Measurements from ENCODE around the gene S100A2. TPM values are rescaled to one million over a fixed set of nuclear protein-coding genes. Genes with fewer than 3 reads are reported as not detected.

S100A2 gene
- 100 to 1,000 TPM; 127 to 519 (median 267) TPM for total RNA-seq

- H3K36me3 ChIP-seq, result no peaks in the 10 kb centered on the region
- peak in 1 of 2 donors; percentile 87 for DNase-seq (ENCODE audit: low spot score in 2 of 2)
- peak within 1 kb of the TSS; percentile 99 for H3K27ac ChIP-seq
- H3K9me3 ChIP-seq, result no peaks in the 10 kb centered on the region
- no peaks in the 10 kb centered on the region for H3K27me3 ChIP-seq
- WGBS, result 24% methylated on average over 8 of the region's 8 CpGs
- H3K4me1 ChIP-seq, result peaks cover 59% of the 10 kb centered on the region
- peak within 1 kb of the TSS; percentile 36 for H3K4me3 ChIP-seq
- TF ChIP-seq POLR2A (IDR thresholded peaks at IDR 0.05) (peak in 1 of 2 donors; percentile 31), POLR2AphosphoS5 (IDR thresholded peaks at IDR 0.05) (no peak)
Measured at GRCh38 chr1:153565529-153566374, at the start of gene S100A2. S100A2 (minus strand) TSS chr1:153565844; CDS start chr1:153563877, 1,967 bp downstream.

- peak overlapping the region; percentile 41 for H3K4me3 ChIP-seq
- H3K36me3 ChIP-seq, result no peaks in the 10 kb centered on the region
- DNase-seq (ENCODE audit: low spot score in 2 of 2), result peak in 1 of 2 donors; percentile 73
- peak overlapping the region; percentile 88 for H3K27ac ChIP-seq
- no peak for TF ChIP-seq POLR2AphosphoS5 (IDR thresholded peaks at IDR 0.05)
- TF ChIP-seq, protein P1, sequence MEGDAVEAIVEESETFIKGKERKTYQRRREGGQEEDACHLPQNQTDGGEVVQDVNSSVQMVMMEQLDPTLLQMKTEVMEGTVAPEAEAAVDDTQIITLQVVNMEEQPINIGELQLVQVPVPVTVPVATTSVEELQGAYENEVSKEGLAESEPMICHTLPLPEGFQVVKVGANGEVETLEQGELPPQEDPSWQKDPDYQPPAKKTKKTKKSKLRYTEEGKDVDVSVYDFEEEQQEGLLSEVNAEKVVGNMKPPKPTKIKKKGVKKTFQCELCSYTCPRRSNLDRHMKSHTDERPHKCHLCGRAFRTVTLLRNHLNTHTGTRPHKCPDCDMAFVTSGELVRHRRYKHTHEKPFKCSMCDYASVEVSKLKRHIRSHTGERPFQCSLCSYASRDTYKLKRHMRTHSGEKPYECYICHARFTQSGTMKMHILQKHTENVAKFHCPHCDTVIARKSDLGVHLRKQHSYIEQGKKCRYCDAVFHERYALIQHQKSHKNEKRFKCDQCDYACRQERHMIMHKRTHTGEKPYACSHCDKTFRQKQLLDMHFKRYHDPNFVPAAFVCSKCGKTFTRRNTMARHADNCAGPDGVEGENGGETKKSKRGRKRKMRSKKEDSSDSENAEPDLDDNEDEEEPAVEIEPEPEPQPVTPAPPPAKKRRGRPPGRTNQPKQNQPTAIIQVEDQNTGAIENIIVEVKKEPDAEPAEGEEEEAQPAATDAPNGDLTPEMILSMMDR (IDR thresholded peaks at IDR 0.05), result no peak
- TF ChIP-seq EP300 (IDR thresholded peaks at IDR 0.05), result no peak
- no peak for TF ChIP-seq POLR2A (IDR thresholded peaks at IDR 0.05)
- WGBS, result no CpG with 5 or more reads among the region's 2 CpGs
- peaks cover 65% of the 10 kb centered on the region for H3K4me1 ChIP-seq
- H3K27me3 ChIP-seq, result no peaks in the 10 kb centered on the region
- H3K9me3 ChIP-seq, result no peaks in the 10 kb centered on the region
Measured at GRCh38 chr1:153615406-153615805, 49.8 kb upstream of the S100A2 start.

DNA sequence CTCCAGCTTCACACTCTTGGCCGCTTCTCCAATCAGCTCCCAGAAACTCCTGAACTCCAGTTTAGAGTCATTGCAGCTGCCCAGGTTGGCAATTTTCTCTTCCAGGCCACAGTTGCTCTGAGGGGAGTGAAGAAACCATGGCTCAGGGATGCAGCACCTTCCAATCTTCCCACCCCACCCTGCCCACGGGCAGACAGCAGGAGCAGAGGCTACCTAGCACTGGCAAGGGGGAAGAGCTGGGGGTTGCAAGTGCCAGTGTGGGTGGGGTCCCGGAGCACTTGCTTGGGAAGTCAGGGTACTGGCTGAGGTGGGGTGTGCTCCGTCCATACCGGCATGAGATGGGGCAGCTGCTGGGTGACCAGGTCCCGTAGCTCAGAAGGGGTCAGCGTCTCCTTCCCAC is 49.3 kb upstream of the S100A2 start:
- H3K4me1 ChIP-seq, result peaks cover 70% of the 10 kb centered on the region
- no peaks in the 10 kb centered on the region for H3K9me3 ChIP-seq
- peak overlapping the region; percentile 41 for H3K4me3 ChIP-seq
- peak overlapping the region; percentile 88 for H3K27ac ChIP-seq
- H3K27me3 ChIP-seq, result no peaks in the 10 kb centered on the region
- no peak for DNase-seq (ENCODE audit: low spot score in 2 of 2)
- no peak for TF ChIP-seq POLR2AphosphoS5 (IDR thresholded peaks at IDR 0.05)
- 72% methylated on average over 7 of the region's 7 CpGs for WGBS
- H3K36me3 ChIP-seq, result no peaks in the 10 kb centered on the region

- 40% methylated on average over 2 of the region's 2 CpGs for WGBS
Measured at GRCh38 chr1:153614189-153614900, 48.7 kb upstream of the S100A2 start.

DNA sequence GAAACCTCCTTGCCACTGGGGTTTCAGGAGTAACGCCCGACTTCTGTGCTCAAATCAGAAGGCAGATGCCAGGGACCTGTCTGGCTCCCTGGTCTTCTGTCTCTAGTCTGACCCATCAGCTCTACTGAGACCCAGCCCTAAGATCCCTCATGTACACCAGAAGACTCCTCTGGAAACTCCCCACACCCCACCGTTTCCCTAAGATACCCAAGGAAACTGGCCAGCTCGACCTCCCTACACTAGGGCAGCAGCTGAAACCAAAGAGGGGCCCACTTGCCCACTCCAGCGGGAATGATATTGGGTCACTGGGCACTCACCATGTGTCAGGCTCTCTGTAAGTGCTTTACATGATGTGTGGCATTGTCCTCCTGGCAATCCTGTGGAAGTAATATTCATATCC is 47.8 kb upstream of the S100A2 start:
- Histone ChIP-seq H3K36me3 (no peaks in the 10 kb centered on the region), H3K27me3 (no peaks in the 10 kb centered on the region), H3K27ac (peak overlapping the region; percentile 94), H3K9me3 (no peaks in the 10 kb centered on the region), H3K4me1 (peaks cover 85% of the 10 kb centered on the region), H3K4me3 (peak overlapping the region; percentile 70)
- TF ChIP-seq POLR2AphosphoS5 (IDR thresholded peaks at IDR 0.05), result no peak
- TF ChIP-seq POLR2A (IDR thresholded peaks at IDR 0.05), result no peak
- TF ChIP-seq, protein P1 (IDR thresholded peaks at IDR 0.05), result no peak
- no peak for TF ChIP-seq EP300 (IDR thresholded peaks at IDR 0.05)
- DNase-seq (ENCODE audit: low spot score in 2 of 2), result no peak
- WGBS, result 57% methylated on average over 4 of the region's 5 CpGs

More at GRCh38 chr1:153614189-153614900, 48.7 kb upstream of the S100A2 start:
- peaks cover 75% of the 10 kb centered on the region for H3K4me1 ChIP-seq
- no peak for DNase-seq (ENCODE audit: low spot score in 2 of 2)
- H3K27ac ChIP-seq, result peak overlapping the region; percentile 88
- no peaks in the 10 kb centered on the region for H3K27me3 ChIP-seq
- no peaks in the 10 kb centered on the region for H3K9me3 ChIP-seq
- H3K36me3 ChIP-seq, result no peaks in the 10 kb centered on the region
- H3K4me3 ChIP-seq, result peak overlapping the region; percentile 41
- TF ChIP-seq, protein P1 (IDR thresholded peaks at IDR 0.05), result no peak
- TF ChIP-seq EP300 (IDR thresholded peaks at IDR 0.05), result no peak
- TF ChIP-seq POLR2AphosphoS5 (IDR thresholded peaks at IDR 0.05), result no peak
- TF ChIP-seq POLR2A (IDR thresholded peaks at IDR 0.05), result no peak
